HG02642 (cell line): Measurements from ENCODE around the gene CDC45.

Source experiments
- ATAC-seq: cut with Tn5 transposase; IDR thresholded peaks from one replicate; pipeline ENCODE4 v1.9.1; 2021; ENCODE audit warnings: mild to moderate bottlenecking; ENCODE audit not compliant: unreplicated experiment, poor library complexity

Gene CDC45

DNA sequence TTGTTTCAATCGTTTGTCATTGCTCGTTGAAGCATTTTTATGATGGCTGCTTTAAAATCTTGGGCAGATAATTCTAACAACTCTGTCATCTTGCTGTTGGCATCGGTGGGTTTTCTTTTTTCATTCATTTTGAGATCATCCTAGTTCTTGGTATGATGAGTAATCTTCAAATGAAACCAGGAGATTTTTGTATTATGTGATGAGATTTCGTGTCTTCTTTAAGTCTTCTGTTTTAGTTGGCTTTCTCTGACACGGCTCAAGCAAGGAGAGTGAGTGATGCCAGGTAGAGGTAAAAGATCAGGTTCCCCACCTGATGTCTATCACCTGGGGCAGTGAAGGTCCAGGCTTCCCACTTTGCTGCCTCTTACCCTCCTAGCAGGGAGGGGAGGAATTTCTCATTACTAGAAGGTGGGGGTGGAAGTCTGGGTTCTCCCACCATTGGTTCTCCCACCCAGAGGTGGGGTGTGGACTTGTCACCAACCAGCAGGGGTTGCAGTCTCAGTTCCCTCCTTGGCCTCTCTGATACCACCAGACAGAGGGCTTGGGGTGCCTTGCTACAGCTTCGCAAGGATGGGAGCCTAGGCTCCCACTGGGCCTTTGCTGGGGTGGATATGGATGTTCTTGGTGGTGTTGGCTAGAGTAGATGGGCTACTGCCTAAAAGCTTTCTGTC is 12.9 kb downstream of the CDC45 start:
- no peak for ATAC-seq

- ATAC-seq: no peak
Observed at GRCh38 chr22:19494001-19494560, 14.4 kb downstream of the CDC45 start.

DNA sequence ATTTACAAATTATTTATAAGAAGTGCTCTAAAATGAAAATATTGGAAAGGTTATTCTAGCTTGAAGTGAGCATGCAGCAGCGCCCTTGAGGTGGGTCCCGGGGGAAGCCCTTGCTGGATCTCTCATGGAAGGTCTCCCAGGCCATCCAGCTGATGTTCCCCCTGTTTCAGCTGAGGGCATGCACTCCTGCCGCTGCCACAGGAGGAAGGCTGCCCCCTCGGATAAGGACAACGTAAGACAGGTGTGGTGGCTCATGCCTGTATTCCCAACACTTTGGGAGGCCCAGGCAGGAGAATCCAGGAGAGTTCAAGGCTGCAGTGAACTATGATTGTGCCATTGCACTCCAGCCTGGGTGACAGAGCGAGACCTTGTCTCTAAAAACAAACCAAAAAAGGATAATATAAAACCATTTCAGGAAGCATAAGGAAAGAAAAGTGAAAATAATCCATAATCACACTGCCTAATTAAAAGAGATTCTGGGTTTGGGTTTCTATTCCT is 15.0 kb downstream of the CDC45 start:
- no peak for ATAC-seq

DNA sequence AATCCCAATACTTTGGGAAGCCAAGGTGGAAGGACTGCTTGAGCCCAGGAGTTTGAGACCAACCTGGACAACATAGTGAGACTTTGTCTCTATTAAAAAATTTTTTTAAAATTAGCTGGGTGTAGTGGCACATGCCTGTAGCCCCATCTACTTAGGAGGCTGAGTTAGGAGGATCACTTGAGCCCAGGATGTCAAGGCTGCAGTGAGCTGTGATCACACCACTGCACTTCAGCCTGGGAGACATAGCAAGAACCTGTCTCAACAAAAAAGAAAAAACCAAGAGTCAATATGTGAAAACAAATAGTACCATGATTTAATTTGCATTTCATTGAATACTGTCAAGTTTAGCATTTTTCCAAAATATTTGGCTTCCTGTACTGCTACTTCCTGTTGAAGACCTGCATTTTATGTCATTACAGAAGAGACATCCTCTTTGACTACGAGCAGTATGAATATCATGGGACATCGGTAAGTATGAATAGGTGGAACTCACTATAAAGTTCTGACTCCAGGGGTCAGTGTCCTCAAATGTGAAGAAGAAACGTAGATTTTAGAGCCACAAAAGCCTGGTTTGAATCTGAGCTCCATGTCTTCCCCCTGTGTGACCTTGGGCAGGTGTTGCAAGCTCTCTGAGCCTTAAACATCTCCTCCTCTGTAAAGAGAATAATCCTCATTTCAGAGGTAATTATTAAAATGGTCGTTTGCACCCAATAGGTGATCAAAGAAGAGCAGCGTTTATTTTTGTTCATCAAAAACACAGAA is 16.0 kb downstream of the CDC45 start:
- ATAC-seq: no peak

GRCh38 chr22:19496324-19496630 is 16.6 kb downstream of the CDC45 start:
- ATAC-seq: no peak

- no peak for ATAC-seq
Observed at GRCh38 chr22:19497245-19497644, 17.5 kb downstream of the CDC45 start.

DNA sequence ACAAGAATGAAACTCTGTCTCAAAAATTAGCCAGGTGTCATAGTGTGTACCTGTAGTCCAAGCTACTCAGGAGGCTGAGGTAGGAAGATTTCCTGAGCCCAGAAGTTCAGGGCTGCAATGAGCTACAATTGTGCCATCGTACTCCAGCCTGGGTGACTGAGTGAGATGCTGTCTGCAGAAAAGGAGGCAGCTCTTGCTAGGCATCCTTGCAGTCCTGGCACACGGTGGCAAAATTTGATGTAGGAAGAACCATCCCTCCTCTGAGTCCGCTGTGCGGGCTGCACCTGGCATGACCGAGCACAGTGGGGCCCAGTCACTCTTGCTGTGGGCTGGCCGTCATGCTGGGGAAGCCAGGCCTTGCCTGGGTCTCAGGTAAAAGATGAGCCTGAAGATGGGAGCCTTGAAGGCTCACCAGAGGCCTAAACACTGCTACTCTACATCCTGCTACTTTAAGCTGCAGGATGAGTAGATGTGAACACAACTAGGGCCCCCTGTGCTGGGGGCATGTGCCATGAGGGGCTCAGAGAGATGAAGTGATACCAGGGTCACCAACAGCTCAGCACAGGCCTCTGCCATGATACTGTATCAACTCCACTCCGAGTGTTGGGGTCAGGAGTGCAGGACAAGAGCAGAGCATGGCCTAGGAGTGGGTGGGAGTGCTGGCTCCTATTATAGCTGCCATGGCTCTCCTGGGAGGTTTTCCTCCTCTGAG is 18.6 kb downstream of the CDC45 start:
- no peak for ATAC-seq

- no peak for ATAC-seq
Observed at GRCh38 chr22:19498866-19499190, 19.1 kb downstream of the CDC45 start.

- no peak for ATAC-seq
Observed at GRCh38 chr22:19499236-19499879, 19.6 kb downstream of the CDC45 start.

DNA sequence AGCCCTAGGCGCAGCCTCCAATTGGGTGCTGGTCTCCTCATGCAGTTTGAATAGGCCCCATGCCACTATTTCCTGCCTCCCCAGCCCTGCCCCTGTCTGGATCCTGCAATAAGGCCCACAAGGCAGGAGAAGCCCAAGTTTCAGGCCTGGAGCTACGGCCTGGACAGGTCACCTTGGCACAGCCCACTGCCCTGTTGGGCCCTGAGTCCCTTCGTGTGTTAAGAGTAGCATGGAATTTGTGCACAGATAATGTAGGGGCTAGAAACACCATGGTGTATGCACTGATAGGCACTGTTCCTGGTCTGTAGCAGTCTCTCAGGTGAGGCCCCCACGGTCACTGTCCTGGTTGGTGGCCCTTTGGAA is 20.1 kb downstream of the CDC45 start:
- no peak for ATAC-seq

DNA sequence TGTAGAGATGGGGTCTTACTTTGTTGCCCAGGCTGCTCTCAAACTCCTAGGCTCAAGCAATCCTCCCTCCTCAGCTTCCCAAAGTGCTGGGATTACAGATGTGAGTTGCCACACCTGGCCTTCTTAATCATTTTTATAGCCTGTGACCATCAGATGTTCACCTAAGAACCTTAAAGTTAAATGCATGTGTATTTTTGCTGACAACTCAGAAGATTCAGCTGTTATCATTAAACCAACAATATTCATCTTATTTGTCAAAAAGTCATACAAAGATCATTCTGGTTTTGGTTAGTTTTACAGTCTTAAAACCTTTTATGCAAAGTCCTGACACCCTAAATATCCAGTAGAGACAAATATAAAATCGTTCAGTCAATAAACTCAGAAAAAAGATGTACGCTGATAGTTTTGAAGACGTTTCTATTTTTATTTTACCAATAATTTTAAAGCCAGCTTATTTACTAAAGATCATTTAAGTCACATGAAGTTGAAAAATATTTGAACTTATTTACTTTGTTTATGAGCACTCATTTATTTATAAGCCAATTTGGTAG is 22.3 kb downstream of the CDC45 start:
- no peak for ATAC-seq

- ATAC-seq: no peak
Observed at GRCh38 chr22:19503367-19503766, 23.6 kb downstream of the CDC45 start.

DNA sequence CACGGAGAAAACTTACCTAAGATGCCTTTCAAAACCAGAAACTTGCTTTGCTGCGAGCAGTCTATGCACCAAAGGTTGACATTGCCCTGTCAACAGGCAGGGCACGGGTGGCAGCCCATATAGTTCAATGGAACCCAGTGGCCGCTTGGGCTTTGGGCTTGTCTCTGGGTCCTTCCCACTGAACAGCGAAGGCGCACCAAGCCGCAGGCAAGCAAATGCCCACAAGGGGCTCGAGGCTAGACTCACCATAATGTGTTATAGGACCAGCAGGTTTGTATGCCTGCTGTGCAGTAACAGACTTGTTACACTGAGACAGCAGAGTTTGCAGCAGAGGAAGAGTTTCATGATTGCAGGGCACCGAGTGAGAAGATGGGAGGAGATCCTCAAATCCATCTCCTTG is 24.1 kb downstream of the CDC45 start:
- no peak for ATAC-seq

DNA sequence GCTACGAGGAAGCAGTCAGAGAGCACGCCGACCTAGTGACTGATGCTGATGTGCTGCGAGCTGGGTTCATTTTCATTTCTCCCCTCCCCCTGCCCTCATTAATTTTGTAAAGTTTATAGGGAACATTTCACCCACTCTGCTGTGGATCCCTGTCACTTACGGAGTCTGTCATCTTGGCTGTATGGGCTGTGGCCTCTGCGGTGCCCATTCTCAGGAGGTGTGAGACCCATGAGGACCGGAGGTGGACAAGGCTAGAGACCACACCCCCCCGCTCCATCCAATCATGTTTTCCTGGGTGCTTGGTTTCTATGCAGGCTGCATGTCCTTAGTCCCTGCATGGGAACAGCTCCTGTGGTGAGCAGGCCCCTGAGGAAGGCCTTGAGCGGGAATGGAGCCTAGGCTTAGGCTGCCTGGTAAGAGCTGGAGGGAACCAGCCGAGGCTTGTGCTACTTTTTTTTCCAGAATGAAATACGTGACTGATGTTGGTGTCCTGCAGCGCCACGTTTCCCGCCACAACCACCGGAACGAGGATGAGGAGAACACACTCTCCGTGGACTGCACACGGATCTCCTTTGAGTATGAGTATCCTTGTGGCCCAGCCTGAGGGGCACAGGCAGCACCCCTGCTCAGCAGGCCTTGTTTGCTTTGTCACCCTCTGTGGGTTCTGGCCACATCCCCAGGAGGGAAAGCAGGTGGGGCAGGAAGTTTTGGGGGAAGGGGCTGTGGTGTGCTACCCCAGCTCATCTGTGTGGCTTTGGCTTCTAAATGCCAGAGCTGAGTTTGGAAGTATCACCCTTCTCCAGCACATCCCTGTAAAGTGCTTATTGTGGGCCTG is 25.4 kb downstream of the CDC45 start:
- no peak for ATAC-seq

GRCh38 chr22:19505735-19506126 is 26.0 kb downstream of the CDC45 start:
- ATAC-seq: no peak

GRCh38 chr22:19506212-19506611 is 26.5 kb downstream of the CDC45 start:
- ATAC-seq: no peak

- ATAC-seq: no peak
Observed at GRCh38 chr22:19507534-19507861, 27.8 kb downstream of the CDC45 start.

DNA sequence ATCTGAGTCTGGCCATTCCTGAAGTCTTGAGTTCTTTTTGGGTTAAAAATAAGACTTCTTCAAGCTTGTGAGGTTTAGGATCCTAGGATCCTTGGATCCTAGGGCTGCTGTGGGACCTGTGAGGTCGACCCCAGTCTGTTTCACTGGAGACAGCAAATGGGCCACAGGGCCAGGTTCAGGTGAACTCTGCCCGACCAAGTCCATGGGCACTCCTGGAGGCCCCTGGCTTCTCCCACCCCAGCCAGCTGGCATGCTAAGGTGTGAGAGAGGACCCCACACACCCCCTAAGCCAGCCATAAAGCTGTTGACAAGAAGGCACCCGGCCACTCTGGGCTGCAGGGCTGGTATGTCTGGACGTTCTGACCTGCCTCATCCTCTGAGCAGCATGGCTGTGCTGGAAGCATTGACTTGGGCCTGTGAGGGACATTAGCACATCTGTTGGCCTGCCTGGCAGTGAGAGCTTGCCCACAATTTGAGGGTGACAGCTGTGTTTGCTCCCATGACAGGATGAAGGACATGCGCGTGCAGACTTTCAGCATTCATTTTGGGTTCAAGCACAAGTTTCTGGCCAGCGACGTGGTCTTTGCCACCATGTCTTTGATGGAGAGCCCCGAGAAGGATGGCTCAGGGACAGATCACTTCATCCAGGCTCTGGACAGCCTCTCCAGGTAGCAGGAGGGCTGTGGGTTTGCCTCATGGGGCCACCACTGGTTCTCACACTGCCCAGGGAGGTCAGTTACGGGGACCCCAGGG is 28.5 kb downstream of the CDC45 start:
- ATAC-seq: no peak

DNA sequence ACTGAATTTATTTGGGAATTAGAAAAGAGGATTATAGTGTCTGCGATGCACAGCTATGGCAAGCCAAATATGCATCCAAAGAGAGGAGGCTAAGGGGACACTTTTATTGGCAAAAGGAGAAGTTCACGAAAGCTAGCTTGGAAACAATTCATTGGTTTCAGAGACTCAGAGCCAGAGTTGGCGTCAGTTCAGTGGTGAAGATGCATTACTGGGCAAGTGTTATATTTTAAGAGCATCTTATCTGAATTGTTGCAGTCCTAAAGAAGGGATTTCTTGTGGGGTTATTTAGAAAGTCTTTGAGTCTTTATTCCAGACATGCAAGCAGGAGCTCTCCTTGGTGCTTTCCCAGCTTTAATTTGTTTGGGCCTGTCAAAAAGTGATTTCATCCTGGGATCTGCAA is 29.5 kb downstream of the CDC45 start:
- no peak for ATAC-seq
